BE2C (cell line): ENCODE measurements around the gene NOS1AP.

ENCODE experiments used
- DNase-seq: peaks from one replicate; pipeline ENCODE4 v3.0.0-alpha.2; 2020
- H3K27me3 ChIP-seq: fragments of 250-450 bp; sonication (Bioruptor Pico); 2 replicates; pipeline ENCODE4 v1.5.1; 2020; ENCODE audit warnings: mild to moderate bottlenecking
- H3K36me3 ChIP-seq: fragments of 250-450 bp; sonication (Bioruptor Pico); 2 replicates; pipeline ENCODE4 v1.5.1; 2020; ENCODE audit warnings: mild to moderate bottlenecking
- H3K4me1 ChIP-seq: fragments of 250-450 bp; sonication (Bioruptor Pico); 2 replicates; pipeline ENCODE4 v1.5.1; 2020
- H3K4me3 ChIP-seq: 2 replicates; pipeline ENCODE4 v1.5.1; 2011; ENCODE audit warnings: low read depth, low read length
- H3K9me3 ChIP-seq: fragments of 250-450 bp; sonication (Bioruptor Pico); 2 replicates; pipeline ENCODE4 v1.5.1; 2020
- CTCF ChIP-seq: IDR thresholded peaks from 2 replicates; pipeline ENCODE4 v1.5.1; 2012; ENCODE audit warnings: mild to moderate bottlenecking, low read depth, low read length

Gene NOS1AP

GRCh38 chr1:162314206-162314605 is 244.7 kb downstream of the NOS1AP start:
- Histone ChIP-seq H3K36me3 (no peaks in the 10 kb centered on the region), H3K9me3 (no peaks in the 10 kb centered on the region), H3K27me3 (no peaks in the 10 kb centered on the region), H3K4me3 (no peak overlapping the region), H3K4me1 (no peaks in the 10 kb centered on the region)
- no peak for TF ChIP-seq CTCF
- DNase-seq = no peak

- no peak for TF ChIP-seq CTCF
- H3K4me3 ChIP-seq = no peak overlapping the region
Observed at GRCh38 chr1:162315673-162316072, 246.2 kb downstream of the NOS1AP start.

GRCh38 chr1:162316187-162316586 is 246.7 kb downstream of the NOS1AP start:
- Histone ChIP-seq H3K4me1 (no peaks in the 10 kb centered on the region), H3K27me3 (no peaks in the 10 kb centered on the region), H3K9me3 (no peaks in the 10 kb centered on the region; the same call in 1 of the 2 replicates), H3K36me3 (no peaks in the 10 kb centered on the region), H3K4me3 (no peak overlapping the region)
- no peak for DNase-seq
- no peak for TF ChIP-seq CTCF

More at GRCh38 chr1:162315673-162316072, 246.2 kb downstream of the NOS1AP start:
- H3K9me3 ChIP-seq = no peaks in the 10 kb centered on the region
- no peak for DNase-seq
- no peaks in the 10 kb centered on the region for H3K36me3 ChIP-seq
- no peaks in the 10 kb centered on the region for H3K27me3 ChIP-seq
- H3K4me1 ChIP-seq = no peaks in the 10 kb centered on the region

GRCh38 chr1:162317621-162318020 is 248.1 kb downstream of the NOS1AP start:
- no peak for DNase-seq
- H3K36me3 ChIP-seq = no peaks in the 10 kb centered on the region
- H3K4me3 ChIP-seq = no peak overlapping the region
- H3K27me3 ChIP-seq = no peaks in the 10 kb centered on the region
- H3K4me1 ChIP-seq = no peaks in the 10 kb centered on the region
- no peaks in the 10 kb centered on the region; the same call in 1 of the 2 replicates for H3K9me3 ChIP-seq
- no peak for TF ChIP-seq CTCF

- Histone ChIP-seq H3K9me3 (no peaks in the 10 kb centered on the region; the same call in 1 of the 2 replicates), H3K27me3 (no peaks in the 10 kb centered on the region), H3K4me1 (no peaks in the 10 kb centered on the region), H3K36me3 (no peaks in the 10 kb centered on the region), H3K4me3 (no peak overlapping the region)
- DNase-seq = no peak
- no peak for TF ChIP-seq CTCF
Observed at GRCh38 chr1:162319493-162320175, 250.1 kb downstream of the NOS1AP start.

- Histone ChIP-seq H3K4me1 (no peaks in the 10 kb centered on the region), H3K4me3 (no peak overlapping the region), H3K27me3 (no peaks in the 10 kb centered on the region), H3K9me3 (no peaks in the 10 kb centered on the region; the same call in 1 of the 2 replicates), H3K36me3 (no peaks in the 10 kb centered on the region)
- no peak for DNase-seq
- no peak for TF ChIP-seq CTCF
Observed at GRCh38 chr1:162321809-162322422, 252.4 kb downstream of the NOS1AP start.
